HepG2 (cell line): Measurements from ENCODE around the gene PSMA7. TPM values are rescaled to one million over a fixed set of nuclear protein-coding genes. Genes with fewer than 3 reads are reported as not detected.

Experiments
- ARHGAP35 ChIP-seq: sonication (generic); formaldehyde crosslinking; IDR thresholded peaks from 2 replicates; pipeline ENCODE4 v1.9.0; 2022; ENCODE audit warnings: mild to moderate bottlenecking, inconsistent platforms, moderate library complexity, missing genetic modification reagents, borderline replicate concordance
- ATF7 ChIP-seq, 2 experiments: fragments of 450-650 bp in 1 of 2; sonication (generic) in 1 of 2; formaldehyde crosslinking in 1 of 2; IDR thresholded peaks; 2 replicates each; pipeline versions ENCODE4 v1.4.0 to v1.6.1; 2016 to 2020; ENCODE audit warnings: antibody characterized with exemption in 1 of 2, mild to moderate bottlenecking in 1 of 2, missing genetic modification reagents in 1 of 2
- ATM ChIP-seq: fragments of 450-650 bp; IDR thresholded peaks from 2 replicates; pipeline ENCODE4 v1.7.1; 2017; ENCODE audit warnings: mild to moderate bottlenecking, borderline replicate concordance
- ERF ChIP-seq: IDR thresholded peaks from 2 replicates; pipeline ENCODE4 v1.6.1; 2018; ENCODE audit warnings: missing biosample characterization, missing genetic modification reagents
- KLF15 ChIP-seq: sonication (generic); formaldehyde crosslinking; IDR thresholded peaks from 2 replicates; pipeline ENCODE4 v1.8.1; 2023; ENCODE audit warnings: borderline replicate concordance, mild to moderate bottlenecking, inconsistent platforms, missing genetic modification reagents, mixed read lengths
- KLF9 ChIP-seq: IDR thresholded peaks from 2 replicates; pipeline ENCODE4 v1.6.1; 2016; ENCODE audit warnings: low read depth
- LCORL ChIP-seq, 2 experiments: fragments of 450-650 bp in 1 of 2; sonication (generic) in 1 of 2; formaldehyde crosslinking in 1 of 2; IDR thresholded peaks; 2 replicates each; pipeline versions ENCODE4 v1.5.0 to v1.6.1; 2017 to 2020; ENCODE audit warnings: antibody characterized with exemption in 1 of 2, missing genetic modification reagents in 1 of 2
- MIER2 ChIP-seq: IDR thresholded peaks from 2 replicates; pipeline ENCODE4 v1.6.1; 2016; ENCODE audit warnings: missing biosample characterization, missing genetic modification reagents
- NRL ChIP-seq: sonication (generic); formaldehyde crosslinking; IDR thresholded peaks from 2 replicates; pipeline ENCODE4 v1.5.0; 2020; ENCODE audit warnings: missing genetic modification reagents, mild to moderate bottlenecking, moderate library complexity, borderline replicate concordance
- RBFOX2 ChIP-seq: fragments of 200-400 bp; formaldehyde crosslinking; IDR thresholded peaks from 2 replicates; pipeline ENCODE4 v1.6.1; 2017; ENCODE audit warnings: low read depth, mild to moderate bottlenecking, low read length
- SMAD9 ChIP-seq: sonication (generic); formaldehyde crosslinking; IDR thresholded peaks from 2 replicates; pipeline ENCODE4 v1.5.1; 2020; ENCODE audit warnings: mild to moderate bottlenecking, missing genetic modification reagents
- SMARCE1 ChIP-seq: fragments of 450-650 bp; IDR thresholded peaks from 2 replicates; pipeline ENCODE4 v1.6.1; 2017; ENCODE audit warnings: borderline replicate concordance
- SPEN ChIP-seq: sonication (generic); formaldehyde crosslinking; IDR thresholded peaks from 2 replicates; pipeline ENCODE4 v1.5.1; 2020; ENCODE audit warnings: low read depth, mild to moderate bottlenecking, missing genetic modification reagents
- ZBED4 ChIP-seq: sonication (generic); formaldehyde crosslinking; IDR thresholded peaks from 2 replicates; pipeline ENCODE4 v1.4.0; 2020; ENCODE audit warnings: missing genetic modification reagents, borderline replicate concordance
- ZBTB3 ChIP-seq: sonication (generic); formaldehyde crosslinking; IDR thresholded peaks from 2 replicates; pipeline ENCODE4 v1.4.0; 2020; ENCODE audit warnings: low read depth, mild to moderate bottlenecking, moderate library complexity, missing genetic modification reagents, borderline replicate concordance
- ZNF230 ChIP-seq: sonication (generic); formaldehyde crosslinking; IDR thresholded peaks from 2 replicates; pipeline ENCODE4 v1.4.0; 2020; ENCODE audit warnings: mild to moderate bottlenecking, missing genetic modification reagents
- ZNF232 ChIP-seq: sonication (generic); formaldehyde crosslinking; IDR thresholded peaks from 2 replicates; pipeline ENCODE4 v1.4.0; 2020; ENCODE audit warnings: missing genetic modification reagents, borderline replicate concordance
- ZNF501 ChIP-seq: sonication (generic); formaldehyde crosslinking; IDR thresholded peaks from 2 replicates; pipeline ENCODE4 v1.5.1; 2020; ENCODE audit warnings: mild to moderate bottlenecking, moderate library complexity, missing genetic modification reagents
- ZNF629 ChIP-seq: sonication (generic); formaldehyde crosslinking; conservative IDR thresholded peaks from 2 replicates; pipeline ENCODE4 v1.5.0; 2020; ENCODE audit warnings: missing genetic modification reagents
- ZNF761 ChIP-seq: sonication (generic); formaldehyde crosslinking; conservative IDR thresholded peaks from 2 replicates; pipeline ENCODE4 v1.4.0; 2020; ENCODE audit warnings: mild to moderate bottlenecking, missing genetic modification reagents
- ZZZ3 ChIP-seq: sonication (generic); formaldehyde crosslinking; IDR thresholded peaks from 2 replicates; pipeline ENCODE4 v1.4.0; 2020; ENCODE audit warnings: missing genetic modification reagents, mild to moderate bottlenecking, borderline replicate concordance
- polyA plus RNA-seq, 8 experiments: library from polyadenylated mRNA; depleted of rRNA in 3 of 8; stranded (reverse) in 7 of 8; unstranded in 1 of 8; fragments of >200 nt; fragmentation: Illumina TruSeq in 4 of 8; extraction: Trizol in 4 of 8; gene quantifications; 2 replicates each; pipeline versions ENCODE4 v1.2.1 to v1.2.3, GENCODE V29; 2011 to 2016; ENCODE audit warnings: low read depth in 4 of 8, missing spikeins in 1 of 8, mixed read lengths in 1 of 8; ENCODE audit not compliant: insufficient read depth in 1 of 8
- total RNA-seq, 5 experiments: library from RNA; depleted of rRNA; stranded (reverse); fragments of >200 nt; fragmentation: Illumina TruSeq; extraction: Trizol; gene quantifications; 2 replicates each; pipeline ENCODE4 v1.2.3, GENCODE V29; 2016; ENCODE audit warnings: low read depth in 1 of 5
- TF ChIP-seq, protein P1 (sequence below): sonication (generic); formaldehyde crosslinking; IDR thresholded peaks from 2 replicates; pipeline ENCODE4 v1.4.0; 2020; ENCODE audit warnings: mild to moderate bottlenecking, missing genetic modification reagents
- TF ChIP-seq, protein P2 (sequence below): sonication (generic); formaldehyde crosslinking; IDR thresholded peaks from 2 replicates; pipeline ENCODE4 v1.5.0; 2020; ENCODE audit warnings: missing genetic modification reagents

Gene PSMA7
- total and polyA plus RNA-seq, 2 of the 13 experiments (the other 11 are each of a cell fraction or from before 2014, with no cell fraction given): 531 to 631 TPM

GRCh38 chr20:62143081-62143956 lies at the start of gene PSMA7, which contains the start of gene SS18L1 (continued):
- TF ChIP-seq NRL (CRISPR knock-in tag) (no peak), SPEN (peak; percentile 87; the same call in 1 of the 2 replicates), ZNF501 (no peak), ZNF761 (CRISPR knock-in tag) (peak; percentile 89; the same call in 1 of the 2 replicates), ATM (no peak), ZNF629 (CRISPR knock-in tag) (no peak), KLF15 (CRISPR knock-in tag) (0 out of 2 replicates have a peak, but pooled peaks have one; percentile 18), ATF7 (IDR thresholded peaks at IDR 0.05) (no peak), ATF7 (CRISPR knock-in tag; IDR thresholded peaks at IDR 0.05) (0 out of 2 replicates have a peak, but pooled peaks have one; percentile 27), ZBTB3 (no peak; the same call in 1 of the 2 replicates), LCORL (IDR thresholded peaks at IDR 0.05) (no peak), LCORL (CRISPR knock-in tag; IDR thresholded peaks at IDR 0.05) (0 out of 2 replicates have a peak, but pooled peaks have one; percentile 11), ZNF232 (CRISPR knock-in tag) (0 out of 2 replicates have a peak, but pooled peaks have one; percentile 36), SMAD9 (no peak; the same call in 1 of the 2 replicates), ERF (CRISPR knock-in tag) (peak; percentile 61), ZNF230 (peak; percentile 69; the same call in 1 of the 2 replicates), ZZZ3 (CRISPR knock-in tag) (peak; percentile 67; the same call in 1 of the 2 replicates), ZBED4 (CRISPR knock-in tag) (peak; percentile 34; the same call in 1 of the 2 replicates), MIER2 (CRISPR knock-in tag) (0 out of 2 replicates have a peak, but pooled peaks have one; percentile 30), ARHGAP35 (peak; percentile 81), RBFOX2 (peak; percentile 96), KLF9 (no peak), SMARCE1 (no peak)
- TF ChIP-seq, protein P1, sequence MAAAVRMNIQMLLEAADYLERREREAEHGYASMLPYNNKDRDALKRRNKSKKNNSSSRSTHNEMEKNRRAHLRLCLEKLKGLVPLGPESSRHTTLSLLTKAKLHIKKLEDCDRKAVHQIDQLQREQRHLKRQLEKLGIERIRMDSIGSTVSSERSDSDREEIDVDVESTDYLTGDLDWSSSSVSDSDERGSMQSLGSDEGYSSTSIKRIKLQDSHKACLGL (CRISPR knock-in tag): peak; percentile 72; the same call in 1 of the 2 replicates
- TF ChIP-seq, protein P2, sequence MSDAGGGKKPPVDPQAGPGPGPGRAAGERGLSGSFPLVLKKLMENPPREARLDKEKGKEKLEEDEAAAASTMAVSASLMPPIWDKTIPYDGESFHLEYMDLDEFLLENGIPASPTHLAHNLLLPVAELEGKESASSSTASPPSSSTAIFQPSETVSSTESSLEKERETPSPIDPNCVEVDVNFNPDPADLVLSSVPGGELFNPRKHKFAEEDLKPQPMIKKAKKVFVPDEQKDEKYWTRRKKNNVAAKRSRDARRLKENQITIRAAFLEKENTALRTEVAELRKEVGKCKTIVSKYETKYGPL (CRISPR knock-in tag): peak; percentile 14; the same call in 1 of the 2 replicates
